Neural progenitor cell (in vitro differentiated cells): ENCODE data around the gene CHSY3. TPM values are rescaled to one million over a fixed set of nuclear protein-coding genes. Genes with fewer than 3 reads are reported as not detected.

Experiments
- DNase-seq: peaks from one replicate; pipeline ENCODE4 v3.0.0-alpha.2; 2016; ENCODE audit warnings: low spot score
- H2AFZ ChIP-seq: fragments of 200-600 bp; sonication (generic); replicated peaks from 2 replicates; pipeline ENCODE4 v1.6.1; 2016; ENCODE audit warnings: antibody characterized with exemption
- H3F3A ChIP-seq: fragments of 200-600 bp; sonication (generic); 2 replicates; pipeline ENCODE4 v1.6.1; 2016; ENCODE audit warnings: antibody characterized with exemption, low read depth
- H3K27ac ChIP-seq: fragments of 200-600 bp; sonication (generic); 2 replicates; pipeline ENCODE4 v1.5.1; 2016; ENCODE audit warnings: mild to moderate bottlenecking
- H3K27me3 ChIP-seq: fragments of 200-600 bp; sonication (generic); 2 replicates; pipeline ENCODE4 v1.6.1; 2016; ENCODE audit warnings: mild to moderate bottlenecking, moderate library complexity
- H3K36me3 ChIP-seq: fragments of 200-600 bp; sonication (generic); 2 replicates; pipeline ENCODE4 v1.5.1; 2016
- H3K4me1 ChIP-seq: fragments of 200-600 bp; sonication (generic); 2 replicates; pipeline ENCODE4 v1.6.1; 2016; ENCODE audit warnings: mixed run types
- H3K4me2 ChIP-seq: fragments of 200-600 bp; sonication (generic); 2 replicates; pipeline ENCODE4 v1.6.1; 2016
- H3K4me3 ChIP-seq: fragments of 200-600 bp; sonication (generic); 2 replicates; pipeline ENCODE4 v1.5.1; 2016
- H3K79me2 ChIP-seq: fragments of 200-600 bp; sonication (generic); 2 replicates; pipeline ENCODE4 v1.6.1; 2016; ENCODE audit warnings: low read depth
- H3K9ac ChIP-seq: fragments of 200-600 bp; sonication (generic); 2 replicates; pipeline ENCODE4 v1.6.1; 2016
- H3K9me3 ChIP-seq: fragments of 200-600 bp; sonication (generic); 2 replicates; pipeline ENCODE4 v1.5.1; 2016; ENCODE audit warnings: low read depth
- H4K20me1 ChIP-seq: fragments of 200-600 bp; sonication (generic); 2 replicates; pipeline ENCODE4 v1.6.1; 2016; ENCODE audit warnings: low read depth
- H3K27ac Mint-ChIP-seq: 3 replicates; pipeline ENCODE4 v1.8.0; 2021; ENCODE audit warnings: mixed read lengths
- H3K27me3 Mint-ChIP-seq: 2 replicates; pipeline ENCODE4 v1.8.0; 2022; ENCODE audit warnings: low read depth, mild to moderate bottlenecking, inconsistent platforms, moderate library complexity, mixed read lengths; ENCODE audit not compliant: insufficient read depth
- H3K36me3 Mint-ChIP-seq: 3 replicates; pipeline ENCODE4 v1.8.0; 2021; ENCODE audit warnings: mixed read lengths
- H3K4me1 Mint-ChIP-seq: 3 replicates; pipeline ENCODE4 v1.8.0; 2021; ENCODE audit warnings: mixed read lengths
- H3K4me3 Mint-ChIP-seq: 3 replicates; pipeline ENCODE4 v1.8.0; 2021; ENCODE audit warnings: mild to moderate bottlenecking, moderate library complexity, mixed read lengths
- H3K9me3 Mint-ChIP-seq: 3 replicates; pipeline ENCODE4 v1.8.0; 2020; ENCODE audit warnings: mixed read lengths
- EZH2 ChIP-seq: fragments of 200-600 bp; sonication (generic); IDR thresholded peaks from 2 replicates; pipeline ENCODE4 v1.6.1; 2017; ENCODE audit warnings: antibody characterized with exemption, mild to moderate bottlenecking, moderate library complexity
- EZH2phosphoT487 ChIP-seq: fragments of 200-600 bp; sonication (generic); IDR thresholded peaks from 2 replicates; pipeline ENCODE4 v1.6.1; 2017; ENCODE audit warnings: antibody characterized with exemption
- total RNA-seq: library from RNA; depleted of rRNA; stranded (reverse); fragments of >200 nt; gene quantifications from 2 replicates; pipeline ENCODE4 v1.2.3, GENCODE V29; 2015; ENCODE audit warnings: low replicate concordance
- TF ChIP-seq, protein P1 (sequence below): fragments of 200-600 bp; sonication (generic); IDR thresholded peaks from 2 replicates; pipeline ENCODE4 v1.5.1; 2017; ENCODE audit warnings: antibody characterized with exemption, mild to moderate bottlenecking

Gene CHSY3
- total RNA-seq, 1 donor from 2014 or later: 0.30 TPM

DNA sequence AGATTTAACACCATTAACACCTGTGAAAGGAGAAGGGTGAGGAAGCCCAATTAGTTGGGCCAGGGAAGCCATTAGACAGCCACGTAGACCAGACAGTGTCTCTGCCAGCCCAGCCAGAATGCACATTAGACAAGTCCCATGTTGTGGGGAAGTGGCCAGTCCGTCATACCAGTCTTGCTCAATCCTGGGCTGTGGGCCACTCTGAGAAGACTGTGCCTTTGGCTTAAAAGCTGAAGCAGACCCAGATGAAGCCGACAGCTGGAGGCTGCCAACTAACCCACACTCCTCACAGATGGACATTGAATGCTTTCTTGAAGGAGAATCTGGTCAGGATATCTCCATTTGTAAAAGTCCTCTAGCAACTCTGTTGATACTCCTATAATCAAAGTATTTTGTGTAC lies 128.5 kb downstream of the CHSY3 start:
- no peak overlapping the region for H2AFZ ChIP-seq
- H3K4me3 Mint-ChIP-seq: no peak overlapping the region

GRCh38 chr5:130034566-130035210 lies 130.4 kb downstream of the CHSY3 start:
- Mint-ChIP-seq H3K4me3 (no peak overlapping the region), H3K27ac (no peak overlapping the region)
- H3K36me3 ChIP-seq: no peaks in the 10 kb centered on the region

More for the DNA sequence above, 128.5 kb downstream of the CHSY3 start:
- Histone ChIP-seq H3K27ac (no peak overlapping the region), H3K79me2 (no peaks in the 10 kb centered on the region), H3F3A (no peaks in the 10 kb centered on the region), H3K27me3 (no peaks in the 10 kb centered on the region), H3K36me3 (no peaks in the 10 kb centered on the region), H3K4me3 (no peak overlapping the region), H3K4me1 (no peaks in the 10 kb centered on the region), H4K20me1 (no peaks in the 10 kb centered on the region), H3K9ac (no peak overlapping the region), H3K9me3 (no peaks in the 10 kb centered on the region), H3K4me2 (no peak overlapping the region)
- DNase-seq: no peak
- Mint-ChIP-seq H3K27ac (no peak overlapping the region), H3K9me3 (no peaks in the 10 kb centered on the region), H3K36me3 (no peaks in the 10 kb centered on the region), H3K4me1 (no peaks in the 10 kb centered on the region), H3K27me3 (no peaks in the 10 kb centered on the region)
- no peak for TF ChIP-seq EZH2

GRCh38 chr5:130035388-130035787 lies 131.1 kb downstream of the CHSY3 start:
- Histone ChIP-seq H3F3A (no peaks in the 10 kb centered on the region), H3K9ac (no peak overlapping the region), H3K4me2 (no peak overlapping the region), H3K4me1 (no peaks in the 10 kb centered on the region), H3K9me3 (no peaks in the 10 kb centered on the region), H3K4me3 (no peak overlapping the region), H4K20me1 (no peaks in the 10 kb centered on the region), H2AFZ (no peak overlapping the region), H3K27ac (no peak overlapping the region), H3K79me2 (no peaks in the 10 kb centered on the region), H3K36me3 (no peaks in the 10 kb centered on the region), H3K27me3 (no peaks in the 10 kb centered on the region)
- Mint-ChIP-seq H3K36me3 (no peaks in the 10 kb centered on the region), H3K4me3 (no peak overlapping the region), H3K4me1 (no peaks in the 10 kb centered on the region), H3K9me3 (no peaks in the 10 kb centered on the region), H3K27ac (no peak overlapping the region), H3K27me3 (no peaks in the 10 kb centered on the region)
- TF ChIP-seq EZH2: no peak
- TF ChIP-seq, protein P1, sequence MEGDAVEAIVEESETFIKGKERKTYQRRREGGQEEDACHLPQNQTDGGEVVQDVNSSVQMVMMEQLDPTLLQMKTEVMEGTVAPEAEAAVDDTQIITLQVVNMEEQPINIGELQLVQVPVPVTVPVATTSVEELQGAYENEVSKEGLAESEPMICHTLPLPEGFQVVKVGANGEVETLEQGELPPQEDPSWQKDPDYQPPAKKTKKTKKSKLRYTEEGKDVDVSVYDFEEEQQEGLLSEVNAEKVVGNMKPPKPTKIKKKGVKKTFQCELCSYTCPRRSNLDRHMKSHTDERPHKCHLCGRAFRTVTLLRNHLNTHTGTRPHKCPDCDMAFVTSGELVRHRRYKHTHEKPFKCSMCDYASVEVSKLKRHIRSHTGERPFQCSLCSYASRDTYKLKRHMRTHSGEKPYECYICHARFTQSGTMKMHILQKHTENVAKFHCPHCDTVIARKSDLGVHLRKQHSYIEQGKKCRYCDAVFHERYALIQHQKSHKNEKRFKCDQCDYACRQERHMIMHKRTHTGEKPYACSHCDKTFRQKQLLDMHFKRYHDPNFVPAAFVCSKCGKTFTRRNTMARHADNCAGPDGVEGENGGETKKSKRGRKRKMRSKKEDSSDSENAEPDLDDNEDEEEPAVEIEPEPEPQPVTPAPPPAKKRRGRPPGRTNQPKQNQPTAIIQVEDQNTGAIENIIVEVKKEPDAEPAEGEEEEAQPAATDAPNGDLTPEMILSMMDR: no peak
- no peak for TF ChIP-seq EZH2phosphoT487
- no peak for DNase-seq

More at GRCh38 chr5:130034566-130035210, 130.4 kb downstream of the CHSY3 start:
- H2AFZ ChIP-seq: no peak overlapping the region
- Mint-ChIP-seq H3K27me3 (no peaks in the 10 kb centered on the region), H3K36me3 (no peaks in the 10 kb centered on the region), H3K4me1 (no peaks in the 10 kb centered on the region), H3K9me3 (no peaks in the 10 kb centered on the region)
- H3F3A ChIP-seq: no peaks in the 10 kb centered on the region
- H3K27me3 ChIP-seq: no peaks in the 10 kb centered on the region
- no peaks in the 10 kb centered on the region for H3K4me1 ChIP-seq
- H3K79me2 ChIP-seq: no peaks in the 10 kb centered on the region
- no peak for DNase-seq
- no peak overlapping the region for H3K4me3 ChIP-seq
- H3K4me2 ChIP-seq: no peak overlapping the region
- H3K9me3 ChIP-seq: no peaks in the 10 kb centered on the region
- no peaks in the 10 kb centered on the region for H4K20me1 ChIP-seq
- no peak for TF ChIP-seq EZH2phosphoT487
- TF ChIP-seq, protein P1: no peak
- no peak for TF ChIP-seq EZH2
- H3K27ac ChIP-seq: no peak overlapping the region
- H3K9ac ChIP-seq: no peak overlapping the region

DNA sequence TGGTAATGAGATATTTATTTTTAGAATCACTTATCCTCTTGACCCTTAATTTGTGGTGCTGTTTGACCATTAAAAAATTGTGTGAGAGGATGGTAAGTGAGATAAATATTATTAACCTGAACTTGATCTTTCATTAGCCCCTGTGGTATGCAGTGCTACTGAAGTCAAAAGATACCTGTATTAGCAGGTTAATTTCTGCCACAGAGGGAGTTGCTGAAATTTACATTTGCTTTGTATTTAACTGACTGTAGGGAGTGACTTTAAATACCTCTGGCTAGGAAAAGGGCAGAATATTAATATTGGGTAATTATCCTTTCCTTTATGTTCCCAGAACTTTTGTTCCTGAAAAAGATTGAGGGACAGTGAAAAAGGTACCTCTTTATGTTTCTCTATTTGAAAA lies 133.6 kb downstream of the CHSY3 start:
- no peak for TF ChIP-seq EZH2
- TF ChIP-seq, protein P1: no peak
- TF ChIP-seq EZH2phosphoT487: no peak
- H3K9me3 ChIP-seq: no peaks in the 10 kb centered on the region
- H3K4me1 ChIP-seq: no peaks in the 10 kb centered on the region
- Mint-ChIP-seq H3K9me3 (no peaks in the 10 kb centered on the region), H3K4me1 (no peaks in the 10 kb centered on the region), H3K4me3 (no peak overlapping the region), H3K27ac (no peak overlapping the region), H3K27me3 (no peaks in the 10 kb centered on the region), H3K36me3 (no peaks in the 10 kb centered on the region)
- no peak overlapping the region for H3K4me3 ChIP-seq
- H4K20me1 ChIP-seq: no peaks in the 10 kb centered on the region
- no peaks in the 10 kb centered on the region for H3F3A ChIP-seq
- DNase-seq: no peak
- H3K9ac ChIP-seq: no peak overlapping the region
- no peaks in the 10 kb centered on the region for H3K36me3 ChIP-seq
- no peak overlapping the region for H2AFZ ChIP-seq
- H3K27me3 ChIP-seq: no peaks in the 10 kb centered on the region
- no peak overlapping the region for H3K4me2 ChIP-seq
- H3K27ac ChIP-seq: no peak overlapping the region
- no peaks in the 10 kb centered on the region for H3K79me2 ChIP-seq
